PC-3 (cell line): ENCODE data around the gene NCBP3. TPM values are rescaled to one million over a fixed set of nuclear protein-coding genes. Genes with fewer than 3 reads are reported as not detected.

ENCODE experiments used
- ATAC-seq: fragments of 200-7000 bp; cut with Tn5 transposase; 2 replicates; pipeline ENCODE4 v1.9.1; 2020; ENCODE audit warnings: mild to moderate bottlenecking, moderate library complexity
- BruUV-seq: library from RNA; stranded (reverse); fragments of 400-500 nt; replicated peaks from 2 replicates; lab custom pipeline; 2021; lab: Mats Ljungman, UMichigan
- CTCF ChIA-PET: fragments of 300-600 bp; sonication (Branson Sonifier 250); formaldehyde crosslinking; loops from one replicate; lab custom pipeline; 2022; ENCODE audit warnings: antibody characterized with exemption; lab: Charles Lee
- POLR2A ChIA-PET: fragments of 300-600 bp; sonication (Branson Sonifier 250); formaldehyde crosslinking; loops from one replicate; lab custom pipeline; 2022; ENCODE audit warnings: antibody characterized with exemption; ENCODE audit not compliant: unreplicated experiment; lab: Charles Lee
- DNase-seq: peaks from one replicate; pipeline ENCODE4 v3.0.0-alpha.2; 2015
- H2AFZ ChIP-seq: fragments of 300-600 bp; sonication (generic); 2 replicates; pipeline ENCODE4 v1.6.0; 2016; ENCODE audit warnings: antibody characterized with exemption, low read length
- H3F3A ChIP-seq: fragments of 300-600 bp; sonication (generic); one replicate; pipeline ENCODE4 v1.6.0; 2017; ENCODE audit warnings: antibody characterized with exemption, low read length, control low read depth, mild to moderate bottlenecking; ENCODE audit not compliant: unreplicated experiment
- H3K27ac ChIP-seq: fragments of 300-600 bp; sonication (generic); 2 replicates; pipeline ENCODE4 v1.5.1; 2016; ENCODE audit warnings: mild to moderate bottlenecking, low read length
- H3K27me3 ChIP-seq: fragments of 300-600 bp; sonication (generic); 2 replicates; pipeline ENCODE4 v1.6.1; 2016; ENCODE audit warnings: low read length, mixed read lengths
- H3K36me3 ChIP-seq: fragments of 300-600 bp; sonication (generic); 2 replicates; pipeline ENCODE4 v1.6.1; 2016; ENCODE audit warnings: low read depth, mixed run types, low read length, mixed read lengths
- H3K4me1 ChIP-seq: fragments of 300-600 bp; sonication (generic); 2 replicates; pipeline ENCODE4 v1.5.1; 2016; ENCODE audit warnings: low read length; ENCODE audit not compliant: insufficient read depth
- H3K4me2 ChIP-seq: fragments of 300-600 bp; sonication (generic); 2 replicates; pipeline ENCODE4 v1.6.0; 2016; ENCODE audit warnings: low read length
- H3K4me3 ChIP-seq: fragments of 300-600 bp; sonication (generic); 2 replicates; pipeline ENCODE4 v1.5.1; 2016; ENCODE audit warnings: mild to moderate bottlenecking, low read length, mixed read lengths
- H3K79me2 ChIP-seq: fragments of 300-600 bp; sonication (generic); 2 replicates; pipeline ENCODE4 v1.6.1; 2017; ENCODE audit warnings: low read length, mixed read lengths
- H3K9ac ChIP-seq: fragments of 300-600 bp; sonication (generic); 2 replicates; pipeline ENCODE4 v1.6.0; 2016; ENCODE audit warnings: mild to moderate bottlenecking, low read length
- H3K9me2 ChIP-seq: fragments of 300-600 bp; sonication (generic); replicated peaks from 2 replicates; pipeline ENCODE4 v1.6.1; 2016; ENCODE audit warnings: mixed run types, low read length, mixed read lengths
- H3K9me3 ChIP-seq: fragments of 300-600 bp; sonication (generic); 2 replicates; pipeline ENCODE4 v1.6.1; 2016; ENCODE audit warnings: low read length, mixed read lengths
- H4K20me1 ChIP-seq: fragments of 300-600 bp; sonication (generic); 2 replicates; pipeline ENCODE4 v1.6.1; 2016; ENCODE audit warnings: low read length, mixed read lengths
- CTCF ChIP-seq: fragments of 300-600 bp; sonication (generic); conservative IDR thresholded peaks from 2 replicates; pipeline ENCODE4 v1.5.1; 2017; ENCODE audit warnings: antibody characterized with exemption, low read depth, mild to moderate bottlenecking, low read length
- EZH2 ChIP-seq: fragments of 300-600 bp; sonication (generic); IDR thresholded peaks from one replicate; pipeline ENCODE4 v1.6.1; 2017; ENCODE audit warnings: antibody characterized with exemption, mild to moderate bottlenecking, low read length; ENCODE audit not compliant: unreplicated experiment
- EZH2phosphoT487 ChIP-seq: fragments of 300-600 bp; sonication (generic); IDR thresholded peaks from 2 replicates; pipeline ENCODE4 v1.6.1; 2018; ENCODE audit warnings: mild to moderate bottlenecking, antibody characterized with exemption, low read length, borderline replicate concordance
- intact Hi-C: fragments of 100-400 bp; cut with micrococcal nuclease; formaldehyde crosslinking; loops from 2 replicates; pipeline ENCODE4 v1.9.0; 2023
- total RNA-seq: library from RNA; depleted of rRNA; stranded (reverse); fragments of >200 nt; gene quantifications from 2 replicates; pipeline ENCODE4 v1.2.3, GENCODE V29; 2014

Gene NCBP3
- total RNA-seq, 1 experiment from 2014 or later = 21.0 TPM

GRCh38 chr17:3889325-3890012 is 43.4 kb upstream of the NCBP3 start:
- H3K4me1 ChIP-seq = peaks cover 58% of the 10 kb centered on the region
- no peaks in the 10 kb centered on the region for H3K9me2 ChIP-seq
- H3K36me3 ChIP-seq = no peaks in the 10 kb centered on the region
- peak overlapping the region; percentile 61 for H3K9ac ChIP-seq
- H3K4me2 ChIP-seq = peak overlapping the region; percentile 83
- peak overlapping the region; percentile 81 for H3K27ac ChIP-seq
- H3K4me3 ChIP-seq = no peak overlapping the region; the same call in 1 of the 2 replicates
- no peak for DNase-seq
- H4K20me1 ChIP-seq = no peaks in the 10 kb centered on the region
- H3F3A ChIP-seq = no peaks in the 10 kb centered on the region
- ATAC-seq = no peak
- no TSS peak for BruUV-seq
- ChIA-PET POLR2A (no interaction called here), CTCF (interaction anchor here (0.6 kb wide), 1 partner anchor 26 kb away, joined by 4 read pairs; no protein-coding TSS in a partner anchor)
- H3K79me2 ChIP-seq = peaks cover 45% of the 10 kb centered on the region
- no peaks in the 10 kb centered on the region for H3K27me3 ChIP-seq
- no peaks in the 10 kb centered on the region for H3K9me3 ChIP-seq
- intact Hi-C loops = no loop called here
- H2AFZ ChIP-seq = no peak overlapping the region
- no peak for TF ChIP-seq EZH2phosphoT487
- TF ChIP-seq EZH2 = no peak
- TF ChIP-seq CTCF = no peak

- Histone ChIP-seq H3K4me2 (peak overlapping the region; percentile 83), H3K4me1 (peaks cover 50% of the 10 kb centered on the region), H3K9ac (peak overlapping the region; percentile 61), H3K79me2 (peaks cover 45% of the 10 kb centered on the region), H3K27ac (peak overlapping the region; percentile 81), H3K9me3 (no peaks in the 10 kb centered on the region), H3K27me3 (no peaks in the 10 kb centered on the region), H3K4me3 (peak overlapping the region; percentile 40; the same call in 1 of the 2 replicates), H3F3A (no peaks in the 10 kb centered on the region), H2AFZ (peak overlapping the region; percentile 81), H4K20me1 (no peaks in the 10 kb centered on the region), H3K36me3 (no peaks in the 10 kb centered on the region), H3K9me2 (no peaks in the 10 kb centered on the region)
- ATAC-seq (peak; percentile 30), DNase-seq (peak; percentile 87)
- intact Hi-C loops = no loop called here
- ChIA-PET POLR2A (no interaction called here), CTCF (no interaction called here)
- peak; percentile 98 for TF ChIP-seq EZH2phosphoT487
- no peak for TF ChIP-seq EZH2
- BruUV-seq = no TSS peak
Measured at GRCh38 chr17:3888343-3889171, 42.5 kb upstream of the NCBP3 start.

GRCh38 chr17:3887804-3888203 is 41.8 kb upstream of the NCBP3 start:
- TF ChIP-seq EZH2phosphoT487 = no peak
- TF ChIP-seq EZH2 = no peak
- TF ChIP-seq CTCF = no peak
- no TSS peak for BruUV-seq
- H3K4me1 ChIP-seq = peaks cover 47% of the 10 kb centered on the region
- no peaks in the 10 kb centered on the region for H3F3A ChIP-seq
- H3K27ac ChIP-seq = peak overlapping the region; percentile 81
- DNase-seq (no peak), ATAC-seq (no peak)
- H3K36me3 ChIP-seq = no peaks in the 10 kb centered on the region; the same call in 1 of the 2 replicates
- H3K4me2 ChIP-seq = peak overlapping the region; percentile 69
- no peaks in the 10 kb centered on the region for H3K9me3 ChIP-seq
- H3K4me3 ChIP-seq = peak overlapping the region; percentile 40; the same call in 1 of the 2 replicates
- ChIA-PET CTCF (no interaction called here), POLR2A (no interaction called here)
- intact Hi-C loops = no loop called here
- peak overlapping the region; percentile 81; the same call in 1 of the 2 replicates for H2AFZ ChIP-seq
- peaks cover 45% of the 10 kb centered on the region for H3K79me2 ChIP-seq
- peak overlapping the region; percentile 61 for H3K9ac ChIP-seq
- no peaks in the 10 kb centered on the region for H3K9me2 ChIP-seq
- no peaks in the 10 kb centered on the region for H3K27me3 ChIP-seq
- H4K20me1 ChIP-seq = no peaks in the 10 kb centered on the region
